ENCODE results near the gene DCAF12.

DNA sequence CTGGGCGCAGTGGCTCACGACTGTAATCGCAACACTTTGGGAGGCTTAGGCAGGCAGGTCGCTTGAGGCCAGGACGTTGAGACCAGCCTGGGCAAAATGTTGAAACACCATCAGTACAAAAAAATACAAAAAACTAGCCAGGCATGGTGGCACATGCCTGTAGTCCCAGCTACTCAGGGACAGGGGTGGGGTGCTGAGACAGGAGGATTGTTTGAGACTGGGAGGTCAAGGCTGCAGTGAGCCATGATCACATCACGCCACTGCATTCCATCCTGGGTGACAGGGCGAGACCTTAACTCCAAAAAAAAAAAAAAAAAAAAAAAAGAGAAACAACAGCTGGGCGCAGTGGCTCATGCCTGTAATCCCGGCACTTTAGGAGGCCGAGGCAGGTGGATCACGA is 23.7 kb downstream of the DCAF12 start:
- TF ChIP-seq POLR2A (IDR thresholded peaks at IDR 0.05; ENCODE audit: low read length) (no peak), GATA1 (IDR thresholded peaks at IDR 0.05; ENCODE audit: low read depth, low read length) (no peak)

All from erythroblast (primary cell).